ENCODE measurements around the gene SULF2. TPM values are rescaled to one million over a fixed set of nuclear protein-coding genes. Genes with fewer than 3 reads are reported as not detected.

Gene SULF2
- total RNA-seq, 1 experiment from 2014 or later, result 82.2 TPM

DNA sequence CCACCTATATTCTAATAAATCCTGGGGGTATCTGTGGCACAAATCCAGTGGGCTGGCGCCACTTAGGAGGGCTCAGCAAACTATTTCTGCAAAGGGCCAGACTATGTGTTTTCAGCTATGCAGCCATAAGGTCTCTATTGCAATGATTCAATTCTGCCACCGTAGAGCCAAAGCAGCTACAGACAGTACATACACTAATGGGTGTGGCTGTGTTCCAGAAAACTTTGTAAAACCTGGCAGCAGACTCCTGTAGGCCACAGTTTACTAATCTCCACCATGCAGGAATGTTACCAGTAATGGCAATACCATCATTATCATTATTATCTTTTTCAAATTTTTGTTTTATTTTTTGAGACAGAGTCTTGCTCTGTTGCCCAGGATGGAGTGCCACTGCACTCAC, 65.7 kb downstream of the SULF2 start:
- CTCF ChIA-PET, result interaction anchor here (0.7 to 2.5 kb wide), 5 partner anchors 10 to 901 kb away, joined by 3 to 12 read pairs (median 4); no protein-coding TSS in a partner anchor
- Mint-ChIP-seq H3K27me3 (ENCODE audit: insufficient read depth, unreplicated experiment) (no peaks in the 10 kb centered on the region), H3K4me1 (ENCODE audit: insufficient read depth, unreplicated experiment) (no peaks in the 10 kb centered on the region), H3K4me3 (ENCODE audit: unreplicated experiment) (no peak overlapping the region), H3K36me3 (ENCODE audit: insufficient read depth, unreplicated experiment) (peaks cover 54% of the 10 kb centered on the region), H3K9me3 (ENCODE audit: unreplicated experiment) (no peaks in the 10 kb centered on the region), H3K27ac (ENCODE audit: low read depth, unreplicated experiment) (no peak overlapping the region)
- DNase-seq (ENCODE audit: unreplicated experiment), result no peak
- intact Hi-C loops (cut with micrococcal nuclease), result no loop called here
- TF ChIP-seq, protein P1, sequence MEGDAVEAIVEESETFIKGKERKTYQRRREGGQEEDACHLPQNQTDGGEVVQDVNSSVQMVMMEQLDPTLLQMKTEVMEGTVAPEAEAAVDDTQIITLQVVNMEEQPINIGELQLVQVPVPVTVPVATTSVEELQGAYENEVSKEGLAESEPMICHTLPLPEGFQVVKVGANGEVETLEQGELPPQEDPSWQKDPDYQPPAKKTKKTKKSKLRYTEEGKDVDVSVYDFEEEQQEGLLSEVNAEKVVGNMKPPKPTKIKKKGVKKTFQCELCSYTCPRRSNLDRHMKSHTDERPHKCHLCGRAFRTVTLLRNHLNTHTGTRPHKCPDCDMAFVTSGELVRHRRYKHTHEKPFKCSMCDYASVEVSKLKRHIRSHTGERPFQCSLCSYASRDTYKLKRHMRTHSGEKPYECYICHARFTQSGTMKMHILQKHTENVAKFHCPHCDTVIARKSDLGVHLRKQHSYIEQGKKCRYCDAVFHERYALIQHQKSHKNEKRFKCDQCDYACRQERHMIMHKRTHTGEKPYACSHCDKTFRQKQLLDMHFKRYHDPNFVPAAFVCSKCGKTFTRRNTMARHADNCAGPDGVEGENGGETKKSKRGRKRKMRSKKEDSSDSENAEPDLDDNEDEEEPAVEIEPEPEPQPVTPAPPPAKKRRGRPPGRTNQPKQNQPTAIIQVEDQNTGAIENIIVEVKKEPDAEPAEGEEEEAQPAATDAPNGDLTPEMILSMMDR (IDR thresholded peaks at IDR 0.05; ENCODE audit: unreplicated experiment), result no peak
- POLR2A ChIA-PET, result interaction anchor here (0.7 kb wide), 1 partner anchor 901 kb away, joined by 4 read pairs; no protein-coding TSS in a partner anchor
- no TSS peak for BruUV-seq (replicated peaks)

DNA sequence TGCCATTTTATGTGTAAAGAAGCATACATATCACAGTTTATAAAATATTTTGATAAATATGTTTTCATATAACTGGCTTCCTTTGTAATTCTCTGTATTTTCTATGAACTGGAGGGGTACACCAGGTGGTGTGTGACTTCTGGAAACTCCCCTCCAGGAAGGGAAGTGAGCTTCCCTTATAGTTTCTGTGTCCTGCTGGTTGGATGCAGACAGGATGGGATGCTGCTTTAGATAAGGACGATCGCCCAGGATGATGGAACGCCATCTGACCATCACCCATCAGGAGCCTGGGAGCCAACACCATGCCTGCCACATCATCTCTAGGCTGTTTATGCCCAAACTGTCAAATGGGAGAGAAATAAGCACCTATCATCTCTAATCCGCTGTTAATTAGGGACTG, 66.1 kb downstream of the SULF2 start:
- DNase-seq (ENCODE audit: unreplicated experiment), result no peak
- Mint-ChIP-seq H3K4me1 (ENCODE audit: insufficient read depth, unreplicated experiment) (no peaks in the 10 kb centered on the region), H3K36me3 (ENCODE audit: insufficient read depth, unreplicated experiment) (peaks cover 55% of the 10 kb centered on the region), H3K4me3 (ENCODE audit: unreplicated experiment) (no peak overlapping the region), H3K27ac (ENCODE audit: low read depth, unreplicated experiment) (no peak overlapping the region), H3K9me3 (ENCODE audit: unreplicated experiment) (no peaks in the 10 kb centered on the region), H3K27me3 (ENCODE audit: insufficient read depth, unreplicated experiment) (no peaks in the 10 kb centered on the region)
- no TSS peak for BruUV-seq (replicated peaks)
- CTCF ChIA-PET, result interaction anchor here (0.7 to 2.5 kb wide), 6 partner anchors 11 to 902 kb away, joined by 3 to 12 read pairs (median 4); no protein-coding TSS in a partner anchor
- TF ChIP-seq, protein P1 (IDR thresholded peaks at IDR 0.05; ENCODE audit: unreplicated experiment), result no peak
- POLR2A ChIA-PET, result interaction anchor here (0.7 kb wide), 1 partner anchor 901 kb away, joined by 4 read pairs; no protein-coding TSS in a partner anchor
- intact Hi-C loops (cut with micrococcal nuclease), result no loop called here

DNA sequence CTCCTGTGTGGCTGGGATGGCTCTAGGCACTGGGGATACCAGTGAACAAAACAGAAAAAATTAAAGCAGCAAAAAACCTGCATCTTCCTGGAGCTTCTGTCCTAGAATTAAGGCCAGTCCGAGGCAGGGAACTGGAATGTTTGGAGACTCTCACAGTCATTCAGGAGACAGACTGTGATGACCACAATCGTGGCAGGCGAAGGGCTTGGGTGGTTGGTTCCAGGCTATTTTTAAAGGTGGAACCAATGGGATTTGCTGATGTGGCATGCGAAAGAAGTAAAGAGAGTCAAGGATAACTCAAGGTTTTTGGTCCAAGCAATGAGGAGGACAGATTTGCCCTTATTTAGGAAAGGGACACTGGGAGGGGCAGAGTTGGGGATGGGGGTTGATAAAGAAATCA, 66.9 kb downstream of the SULF2 start:
- no peaks in the 10 kb centered on the region for H3K9me3 Mint-ChIP-seq (ENCODE audit: unreplicated experiment)
- no peak overlapping the region for H3K27ac Mint-ChIP-seq (ENCODE audit: low read depth, unreplicated experiment)
- peaks cover 55% of the 10 kb centered on the region for H3K36me3 Mint-ChIP-seq (ENCODE audit: insufficient read depth, unreplicated experiment)
- no peak overlapping the region for H3K4me3 Mint-ChIP-seq (ENCODE audit: unreplicated experiment)
- H3K27me3 Mint-ChIP-seq (ENCODE audit: insufficient read depth, unreplicated experiment), result no peaks in the 10 kb centered on the region
- H3K4me1 Mint-ChIP-seq (ENCODE audit: insufficient read depth, unreplicated experiment), result no peaks in the 10 kb centered on the region
- intact Hi-C loops (cut with micrococcal nuclease), result no loop called here
- ChIA-PET CTCF (interaction anchor here (0.7 to 1.1 kb wide), 4 partner anchors 11 to 903 kb away, joined by 3 to 5 read pairs (median 4); no protein-coding TSS in a partner anchor), POLR2A (no interaction called here)
- no TSS peak for BruUV-seq (replicated peaks)
- TF ChIP-seq, protein P1 (IDR thresholded peaks at IDR 0.05; ENCODE audit: unreplicated experiment), result no peak
- DNase-seq (ENCODE audit: unreplicated experiment), result no peak

DNA sequence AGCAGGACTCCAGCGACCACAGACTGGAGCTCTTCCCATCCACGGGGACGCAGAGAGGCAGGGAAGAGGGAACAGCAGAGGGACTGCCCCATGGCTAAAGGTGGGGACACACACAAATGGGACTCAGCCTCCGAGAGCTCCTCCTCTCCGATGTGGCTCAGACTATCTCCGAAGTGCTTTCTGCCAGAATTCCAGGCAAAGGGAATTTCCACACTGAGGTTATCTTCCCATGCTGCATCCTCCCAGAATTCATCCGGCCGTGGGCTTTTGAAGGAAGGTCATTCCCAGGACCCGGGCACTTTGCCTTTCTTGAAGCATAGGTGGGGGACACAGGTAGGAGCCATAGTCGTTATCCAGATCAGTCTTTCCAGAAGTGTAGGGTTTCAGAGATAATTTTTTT, 67.9 kb downstream of the SULF2 start:
- POLR2A ChIA-PET, result no interaction called here
- Mint-ChIP-seq H3K4me1 (ENCODE audit: insufficient read depth, unreplicated experiment) (peaks cover 1% of the 10 kb centered on the region), H3K27me3 (ENCODE audit: insufficient read depth, unreplicated experiment) (no peaks in the 10 kb centered on the region), H3K27ac (ENCODE audit: low read depth, unreplicated experiment) (no peak overlapping the region), H3K9me3 (ENCODE audit: unreplicated experiment) (no peaks in the 10 kb centered on the region), H3K4me3 (ENCODE audit: unreplicated experiment) (no peak overlapping the region), H3K36me3 (ENCODE audit: insufficient read depth, unreplicated experiment) (peaks cover 52% of the 10 kb centered on the region)
- DNase-seq (ENCODE audit: unreplicated experiment), result no peak
- TF ChIP-seq, protein P1 (IDR thresholded peaks at IDR 0.05; ENCODE audit: unreplicated experiment), result no peak
- CTCF ChIA-PET, result interaction anchor here (0.6 to 1.1 kb wide), 3 partner anchors 40 to 921 kb away, joined by 3 to 6 read pairs (median 5); no protein-coding TSS in a partner anchor
- no TSS peak for BruUV-seq (replicated peaks)
- intact Hi-C loops (cut with micrococcal nuclease), result no loop called here
